HEK293 (cell line): Measurements from ENCODE around the gene LRRC8E.

ENCODE experiments used
- GLIS1 ChIP-seq: fragments of 450-650 bp; formaldehyde crosslinking; IDR thresholded peaks from 2 replicates; pipeline ENCODE4 v1.5.1; 2016; ENCODE audit warnings: missing biosample characterization, missing genetic modification characterization
- GLIS2 ChIP-seq: fragments of 450-650 bp; formaldehyde crosslinking; IDR thresholded peaks from 2 replicates; pipeline ENCODE4 v1.5.1; 2016; ENCODE audit warnings: missing biosample characterization, missing genetic modification characterization
- YY2 ChIP-seq: fragments of 450-650 bp; formaldehyde crosslinking; IDR thresholded peaks from 2 replicates; pipeline ENCODE4 v1.5.1; 2016; ENCODE audit warnings: missing biosample characterization, missing genetic modification characterization
- ZBTB17 ChIP-seq: fragments of 450-650 bp; formaldehyde crosslinking; IDR thresholded peaks from 2 replicates; pipeline ENCODE4 v1.5.1; 2016; ENCODE audit warnings: missing biosample characterization, missing genetic modification characterization
- ZBTB48 ChIP-seq: fragments of 450-650 bp; formaldehyde crosslinking; IDR thresholded peaks from 2 replicates; pipeline ENCODE4 v1.5.1; 2016; ENCODE audit warnings: missing biosample characterization, missing genetic modification characterization
- ZFP69B ChIP-seq: fragments of 450-650 bp; formaldehyde crosslinking; IDR thresholded peaks from 2 replicates; pipeline ENCODE4 v1.5.1; 2016; ENCODE audit warnings: missing biosample characterization, missing genetic modification characterization
- ZNF169 ChIP-seq: fragments of 450-650 bp; formaldehyde crosslinking; IDR thresholded peaks from 2 replicates; pipeline ENCODE4 v1.5.1; 2016; ENCODE audit warnings: missing biosample characterization, missing genetic modification characterization
- ZNF174 ChIP-seq: fragments of 450-650 bp; formaldehyde crosslinking; IDR thresholded peaks from 2 replicates; pipeline ENCODE4 v1.5.0; 2017; ENCODE audit warnings: missing biosample characterization, mild to moderate bottlenecking, missing genetic modification characterization
- ZNF221 ChIP-seq: fragments of 450-650 bp; formaldehyde crosslinking; IDR thresholded peaks from 2 replicates; pipeline ENCODE4 v1.5.1; 2017; ENCODE audit warnings: missing biosample characterization, missing genetic modification characterization, borderline replicate concordance
- ZNF23 ChIP-seq: fragments of 450-650 bp; formaldehyde crosslinking; IDR thresholded peaks from 2 replicates; pipeline ENCODE4 v1.5.1; 2016; ENCODE audit warnings: missing biosample characterization, missing genetic modification characterization, borderline replicate concordance
- ZNF239 ChIP-seq: fragments of 450-650 bp; formaldehyde crosslinking; IDR thresholded peaks from 2 replicates; pipeline ENCODE4 v1.5.1; 2016; ENCODE audit warnings: missing biosample characterization, missing genetic modification characterization
- ZNF24 ChIP-seq: fragments of 450-650 bp; formaldehyde crosslinking; IDR thresholded peaks from 2 replicates; pipeline ENCODE4 v1.5.1; 2016; ENCODE audit warnings: missing biosample characterization, missing genetic modification characterization
- ZNF324 ChIP-seq: fragments of 450-650 bp; formaldehyde crosslinking; IDR thresholded peaks from 2 replicates; pipeline ENCODE4 v1.5.1; 2016; ENCODE audit warnings: missing biosample characterization, missing genetic modification characterization
- ZNF335 ChIP-seq: fragments of 450-650 bp; formaldehyde crosslinking; conservative IDR thresholded peaks from 2 replicates; pipeline ENCODE4 v1.5.1; 2016; ENCODE audit warnings: missing biosample characterization, missing genetic modification characterization
- ZNF510 ChIP-seq: fragments of 450-650 bp; formaldehyde crosslinking; IDR thresholded peaks from 2 replicates; pipeline ENCODE4 v1.5.1; 2018; ENCODE audit warnings: mild to moderate bottlenecking, missing genetic modification characterization, missing biosample characterization; ENCODE audit not compliant: insufficient replicate concordance
- ZNF544 ChIP-seq: fragments of 450-650 bp; formaldehyde crosslinking; IDR thresholded peaks from 2 replicates; pipeline ENCODE4 v1.5.0; 2017; ENCODE audit warnings: missing biosample characterization, missing genetic modification characterization
- ZNF585B ChIP-seq: fragments of 450-650 bp; formaldehyde crosslinking; IDR thresholded peaks from 2 replicates; pipeline ENCODE4 v1.5.1; 2016; ENCODE audit warnings: missing biosample characterization, missing genetic modification characterization
- ZNF600 ChIP-seq: fragments of 450-650 bp; formaldehyde crosslinking; IDR thresholded peaks from 2 replicates; pipeline ENCODE4 v1.5.1; 2016; ENCODE audit warnings: missing biosample characterization, missing genetic modification characterization
- ZNF610 ChIP-seq: fragments of 450-650 bp; formaldehyde crosslinking; IDR thresholded peaks from 2 replicates; pipeline ENCODE4 v1.5.1; 2016; ENCODE audit warnings: missing biosample characterization, missing genetic modification characterization, borderline replicate concordance
- ZNF629 ChIP-seq: fragments of 450-650 bp; formaldehyde crosslinking; IDR thresholded peaks from 2 replicates; pipeline ENCODE4 v1.5.1; 2017; ENCODE audit warnings: missing biosample characterization, missing genetic modification characterization
- ZNF747 ChIP-seq: fragments of 450-650 bp; formaldehyde crosslinking; IDR thresholded peaks from 2 replicates; pipeline ENCODE4 v1.5.1; 2016; ENCODE audit warnings: missing biosample characterization, missing genetic modification characterization
- ZNF777 ChIP-seq: fragments of 450-650 bp; formaldehyde crosslinking; IDR thresholded peaks from 2 replicates; pipeline ENCODE4 v1.5.1; 2017; ENCODE audit warnings: missing biosample characterization, missing genetic modification characterization, borderline replicate concordance
- ZNF792 ChIP-seq: fragments of 450-650 bp; formaldehyde crosslinking; IDR thresholded peaks from 2 replicates; pipeline ENCODE4 v1.5.1; 2016; ENCODE audit warnings: missing biosample characterization, missing genetic modification characterization
- TF ChIP-seq, protein P1 (sequence below): fragments of 450-650 bp; formaldehyde crosslinking; IDR thresholded peaks from 2 replicates; pipeline ENCODE4 v1.5.1; 2016; ENCODE audit warnings: missing biosample characterization, missing genetic modification characterization
- TF ChIP-seq, protein P2 (sequence below): fragments of 450-650 bp; formaldehyde crosslinking; IDR thresholded peaks from 2 replicates; pipeline ENCODE4 v1.5.1; 2016; ENCODE audit warnings: missing biosample characterization, missing genetic modification characterization
- TF ChIP-seq, protein P3 (sequence below): fragments of 450-650 bp; IDR thresholded peaks from 2 replicates; pipeline ENCODE4 v1.5.1; 2018; ENCODE audit warnings: missing biosample characterization, mild to moderate bottlenecking, missing genetic modification characterization
- TF ChIP-seq, protein P4 (sequence below): fragments of 450-650 bp; formaldehyde crosslinking; IDR thresholded peaks from 2 replicates; pipeline ENCODE4 v1.5.1; 2016; ENCODE audit warnings: missing biosample characterization, missing genetic modification characterization
- TF ChIP-seq, protein P5 (sequence below): fragments of 450-650 bp; formaldehyde crosslinking; IDR thresholded peaks from 2 replicates; pipeline ENCODE4 v1.5.1; 2016; ENCODE audit warnings: missing biosample characterization, missing genetic modification characterization, borderline replicate concordance

The LRRC8E gene

DNA sequence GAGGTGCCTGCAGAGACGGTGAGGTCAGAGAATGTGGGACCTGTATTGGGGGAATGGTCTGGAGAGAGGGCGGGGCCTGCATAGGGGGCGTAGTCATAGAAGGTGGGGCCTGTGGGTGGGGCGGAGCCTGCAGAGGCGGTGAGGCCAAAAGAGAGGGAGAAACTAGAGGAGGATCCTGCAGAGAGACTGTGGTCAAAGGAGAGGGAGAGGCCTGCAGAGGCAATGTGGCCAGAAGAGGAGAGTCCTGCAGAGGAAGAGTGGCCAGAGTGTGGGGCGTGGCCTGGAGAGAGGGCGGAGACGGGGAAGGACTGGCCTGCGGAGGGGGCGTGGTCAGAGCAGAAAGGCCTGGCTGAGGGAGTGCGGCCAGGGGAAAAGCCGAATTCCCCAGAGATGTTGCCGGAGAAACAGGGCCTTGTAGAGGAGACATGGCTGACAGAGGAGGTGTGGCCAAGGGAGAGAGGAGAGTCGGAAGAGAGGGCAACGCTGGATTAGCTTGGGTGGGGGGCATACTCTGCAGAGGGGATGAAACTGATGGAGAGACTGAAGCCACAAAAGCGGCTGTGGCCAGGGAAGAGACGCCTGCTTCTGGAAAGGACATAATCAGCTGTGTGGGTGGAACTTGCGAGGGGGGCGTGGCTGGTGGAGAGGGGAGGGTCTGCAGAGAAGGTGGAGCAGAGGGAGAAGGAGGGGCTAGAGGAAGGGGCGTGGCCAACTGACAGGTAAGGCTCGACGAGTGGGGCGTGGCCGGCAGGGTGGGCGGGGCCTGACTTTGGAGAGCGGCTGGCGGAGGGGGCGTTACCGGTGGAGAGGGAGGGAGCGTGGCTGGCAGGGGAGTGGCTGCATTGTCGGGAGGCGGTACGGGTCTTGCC is 16.6 kb upstream of the LRRC8E start (continued):
- TF ChIP-seq GLIS2 (tag by site-specific recombination) = 0 out of 2 replicates have a peak, but pooled peaks have one; percentile 9
- TF ChIP-seq, protein P1, sequence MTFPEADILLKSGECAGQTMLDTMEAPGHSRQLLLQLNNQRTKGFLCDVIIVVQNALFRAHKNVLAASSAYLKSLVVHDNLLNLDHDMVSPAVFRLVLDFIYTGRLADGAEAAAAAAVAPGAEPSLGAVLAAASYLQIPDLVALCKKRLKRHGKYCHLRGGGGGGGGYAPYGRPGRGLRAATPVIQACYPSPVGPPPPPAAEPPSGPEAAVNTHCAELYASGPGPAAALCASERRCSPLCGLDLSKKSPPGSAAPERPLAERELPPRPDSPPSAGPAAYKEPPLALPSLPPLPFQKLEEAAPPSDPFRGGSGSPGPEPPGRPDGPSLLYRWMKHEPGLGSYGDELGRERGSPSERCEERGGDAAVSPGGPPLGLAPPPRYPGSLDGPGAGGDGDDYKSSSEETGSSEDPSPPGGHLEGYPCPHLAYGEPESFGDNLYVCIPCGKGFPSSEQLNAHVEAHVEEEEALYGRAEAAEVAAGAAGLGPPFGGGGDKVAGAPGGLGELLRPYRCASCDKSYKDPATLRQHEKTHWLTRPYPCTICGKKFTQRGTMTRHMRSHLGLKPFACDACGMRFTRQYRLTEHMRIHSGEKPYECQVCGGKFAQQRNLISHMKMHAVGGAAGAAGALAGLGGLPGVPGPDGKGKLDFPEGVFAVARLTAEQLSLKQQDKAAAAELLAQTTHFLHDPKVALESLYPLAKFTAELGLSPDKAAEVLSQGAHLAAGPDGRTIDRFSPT = no peak
- TF ChIP-seq ZBTB48 (tag by site-specific recombination) = no peak
- no peak for TF ChIP-seq ZNF510 (tag by site-specific recombination)
- 0 out of 2 replicates have a peak, but pooled peaks have one; percentile 10 for TF ChIP-seq ZNF324 (tag by site-specific recombination)
- no peak for TF ChIP-seq ZNF239
- peak; percentile 82; the same call in 1 of the 2 replicates for TF ChIP-seq ZNF610 (tag by site-specific recombination)
- TF ChIP-seq ZBTB17 (tag by site-specific recombination) = peak; percentile 94
- no peak for TF ChIP-seq ZNF23 (tag by site-specific recombination)
- TF ChIP-seq, protein P2, sequence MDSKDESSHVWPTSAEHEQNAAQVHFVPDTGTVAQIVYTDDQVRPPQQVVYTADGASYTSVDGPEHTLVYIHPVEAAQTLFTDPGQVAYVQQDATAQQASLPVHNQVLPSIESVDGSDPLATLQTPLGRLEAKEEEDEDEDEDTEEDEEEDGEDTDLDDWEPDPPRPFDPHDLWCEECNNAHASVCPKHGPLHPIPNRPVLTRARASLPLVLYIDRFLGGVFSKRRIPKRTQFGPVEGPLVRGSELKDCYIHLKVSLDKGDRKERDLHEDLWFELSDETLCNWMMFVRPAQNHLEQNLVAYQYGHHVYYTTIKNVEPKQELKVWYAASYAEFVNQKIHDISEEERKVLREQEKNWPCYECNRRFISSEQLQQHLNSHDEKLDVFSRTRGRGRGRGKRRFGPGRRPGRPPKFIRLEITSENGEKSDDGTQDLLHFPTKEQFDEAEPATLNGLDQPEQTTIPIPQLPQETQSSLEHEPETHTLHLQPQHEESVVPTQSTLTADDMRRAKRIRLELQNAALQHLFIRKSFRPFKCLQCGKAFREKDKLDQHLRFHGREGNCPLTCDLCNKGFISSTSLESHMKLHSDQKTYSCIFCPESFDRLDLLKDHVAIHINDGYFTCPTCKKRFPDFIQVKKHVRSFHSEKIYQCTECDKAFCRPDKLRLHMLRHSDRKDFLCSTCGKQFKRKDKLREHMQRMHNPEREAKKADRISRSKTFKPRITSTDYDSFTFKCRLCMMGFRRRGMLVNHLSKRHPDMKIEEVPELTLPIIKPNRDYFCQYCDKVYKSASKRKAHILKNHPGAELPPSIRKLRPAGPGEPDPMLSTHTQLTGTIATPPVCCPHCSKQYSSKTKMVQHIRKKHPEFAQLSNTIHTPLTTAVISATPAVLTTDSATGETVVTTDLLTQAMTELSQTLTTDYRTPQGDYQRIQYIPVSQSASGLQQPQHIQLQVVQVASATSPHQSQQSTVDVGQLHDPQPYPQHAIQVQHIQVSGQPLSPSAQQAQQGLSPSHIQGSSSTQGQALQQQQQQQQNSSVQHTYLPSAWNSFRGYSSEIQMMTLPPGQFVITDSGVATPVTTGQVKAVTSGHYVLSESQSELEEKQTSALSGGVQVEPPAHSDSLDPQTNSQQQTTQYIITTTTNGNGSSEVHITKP (tag by site-specific recombination) = 0 out of 2 replicates have a peak, but pooled peaks have one; percentile 32
- TF ChIP-seq ZNF747 (tag by site-specific recombination) = no peak
- TF ChIP-seq ZNF335 (tag by site-specific recombination) = peak; percentile 73
- TF ChIP-seq ZFP69B (tag by site-specific recombination) = no peak; the same call in 1 of the 2 replicates
- TF ChIP-seq, protein P3, sequence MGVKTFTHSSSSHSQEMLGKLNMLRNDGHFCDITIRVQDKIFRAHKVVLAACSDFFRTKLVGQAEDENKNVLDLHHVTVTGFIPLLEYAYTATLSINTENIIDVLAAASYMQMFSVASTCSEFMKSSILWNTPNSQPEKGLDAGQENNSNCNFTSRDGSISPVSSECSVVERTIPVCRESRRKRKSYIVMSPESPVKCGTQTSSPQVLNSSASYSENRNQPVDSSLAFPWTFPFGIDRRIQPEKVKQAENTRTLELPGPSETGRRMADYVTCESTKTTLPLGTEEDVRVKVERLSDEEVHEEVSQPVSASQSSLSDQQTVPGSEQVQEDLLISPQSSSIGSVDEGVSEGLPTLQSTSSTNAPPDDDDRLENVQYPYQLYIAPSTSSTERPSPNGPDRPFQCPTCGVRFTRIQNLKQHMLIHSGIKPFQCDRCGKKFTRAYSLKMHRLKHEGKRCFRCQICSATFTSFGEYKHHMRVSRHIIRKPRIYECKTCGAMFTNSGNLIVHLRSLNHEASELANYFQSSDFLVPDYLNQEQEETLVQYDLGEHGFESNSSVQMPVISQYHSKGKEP (tag by site-specific recombination) = no peak
- TF ChIP-seq ZNF777 = no peak
- TF ChIP-seq ZNF792 (tag by site-specific recombination) = no peak
- TF ChIP-seq ZNF585B = no peak
- TF ChIP-seq ZNF600 = no peak
- 0 out of 2 replicates have a peak, but pooled peaks have one; percentile 41 for TF ChIP-seq ZNF629 (tag by site-specific recombination)
- TF ChIP-seq, protein P4, sequence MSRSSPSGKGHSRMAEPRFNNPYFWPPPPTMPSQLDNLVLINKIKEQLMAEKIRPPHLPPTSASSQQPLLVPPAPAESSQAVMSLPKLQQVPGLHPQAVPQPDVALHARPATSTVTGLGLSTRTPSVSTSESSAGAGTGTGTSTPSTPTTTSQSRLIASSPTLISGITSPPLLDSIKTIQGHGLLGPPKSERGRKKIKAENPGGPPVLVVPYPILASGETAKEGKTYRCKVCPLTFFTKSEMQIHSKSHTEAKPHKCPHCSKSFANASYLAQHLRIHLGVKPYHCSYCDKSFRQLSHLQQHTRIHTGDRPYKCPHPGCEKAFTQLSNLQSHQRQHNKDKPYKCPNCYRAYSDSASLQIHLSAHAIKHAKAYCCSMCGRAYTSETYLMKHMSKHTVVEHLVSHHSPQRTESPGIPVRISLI (tag by site-specific recombination) = no peak
- TF ChIP-seq ZNF221 (tag by site-specific recombination) = no peak
- TF ChIP-seq ZNF174 (tag by site-specific recombination) = no peak
- TF ChIP-seq, protein P5, sequence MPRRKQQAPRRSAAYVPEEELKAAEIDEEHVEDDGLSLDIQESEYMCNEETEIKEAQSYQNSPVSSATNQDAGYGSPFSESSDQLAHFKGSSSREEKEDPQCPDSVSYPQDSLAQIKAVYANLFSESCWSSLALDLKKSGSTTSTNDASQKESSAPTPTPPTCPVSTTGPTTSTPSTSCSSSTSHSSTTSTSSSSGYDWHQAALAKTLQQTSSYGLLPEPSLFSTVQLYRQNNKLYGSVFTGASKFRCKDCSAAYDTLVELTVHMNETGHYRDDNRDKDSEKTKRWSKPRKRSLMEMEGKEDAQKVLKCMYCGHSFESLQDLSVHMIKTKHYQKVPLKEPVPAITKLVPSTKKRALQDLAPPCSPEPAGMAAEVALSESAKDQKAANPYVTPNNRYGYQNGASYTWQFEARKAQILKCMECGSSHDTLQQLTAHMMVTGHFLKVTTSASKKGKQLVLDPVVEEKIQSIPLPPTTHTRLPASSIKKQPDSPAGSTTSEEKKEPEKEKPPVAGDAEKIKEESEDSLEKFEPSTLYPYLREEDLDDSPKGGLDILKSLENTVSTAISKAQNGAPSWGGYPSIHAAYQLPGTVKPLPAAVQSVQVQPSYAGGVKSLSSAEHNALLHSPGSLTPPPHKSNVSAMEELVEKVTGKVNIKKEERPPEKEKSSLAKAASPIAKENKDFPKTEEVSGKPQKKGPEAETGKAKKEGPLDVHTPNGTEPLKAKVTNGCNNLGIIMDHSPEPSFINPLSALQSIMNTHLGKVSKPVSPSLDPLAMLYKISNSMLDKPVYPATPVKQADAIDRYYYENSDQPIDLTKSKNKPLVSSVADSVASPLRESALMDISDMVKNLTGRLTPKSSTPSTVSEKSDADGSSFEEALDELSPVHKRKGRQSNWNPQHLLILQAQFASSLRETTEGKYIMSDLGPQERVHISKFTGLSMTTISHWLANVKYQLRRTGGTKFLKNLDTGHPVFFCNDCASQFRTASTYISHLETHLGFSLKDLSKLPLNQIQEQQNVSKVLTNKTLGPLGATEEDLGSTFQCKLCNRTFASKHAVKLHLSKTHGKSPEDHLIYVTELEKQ (tag by site-specific recombination) = no peak
- TF ChIP-seq YY2 (tag by site-specific recombination) = no peak
- TF ChIP-seq ZNF169 = no peak
- TF ChIP-seq ZNF24 (tag by site-specific recombination) = no peak
- TF ChIP-seq GLIS1 (tag by site-specific recombination) = no peak
- no peak for TF ChIP-seq ZNF544 (tag by site-specific recombination)
